Measurements from ENCODE around the gene PRR5L.

The PRR5L gene

DNA sequence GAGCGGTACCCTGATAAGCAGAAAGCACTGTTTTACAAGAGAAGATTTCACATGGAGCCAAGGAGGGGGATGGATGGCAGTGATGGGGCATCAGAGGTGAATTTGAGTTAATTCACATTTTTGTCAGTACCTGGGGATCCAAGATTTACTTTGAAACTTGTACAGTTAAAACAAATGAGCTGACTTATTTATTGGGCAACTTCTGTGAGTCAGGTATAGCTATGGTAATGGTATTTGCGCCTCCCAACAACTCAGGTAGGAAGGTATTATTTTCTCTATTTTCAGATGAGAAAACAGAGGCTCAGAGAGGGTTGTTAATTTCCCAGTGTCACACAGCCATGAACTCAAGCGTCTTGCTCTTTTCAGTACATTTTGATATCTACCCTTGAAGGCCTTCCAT is 83.6 kb downstream of the PRR5L start:
- DNase-seq (ENCODE audit: low read depth) = no peak
- no peak overlapping the region for H3K4me3 ChIP-seq (ENCODE audit: control insufficient read depth, low read depth, low read length)
- TF ChIP-seq, protein P1, sequence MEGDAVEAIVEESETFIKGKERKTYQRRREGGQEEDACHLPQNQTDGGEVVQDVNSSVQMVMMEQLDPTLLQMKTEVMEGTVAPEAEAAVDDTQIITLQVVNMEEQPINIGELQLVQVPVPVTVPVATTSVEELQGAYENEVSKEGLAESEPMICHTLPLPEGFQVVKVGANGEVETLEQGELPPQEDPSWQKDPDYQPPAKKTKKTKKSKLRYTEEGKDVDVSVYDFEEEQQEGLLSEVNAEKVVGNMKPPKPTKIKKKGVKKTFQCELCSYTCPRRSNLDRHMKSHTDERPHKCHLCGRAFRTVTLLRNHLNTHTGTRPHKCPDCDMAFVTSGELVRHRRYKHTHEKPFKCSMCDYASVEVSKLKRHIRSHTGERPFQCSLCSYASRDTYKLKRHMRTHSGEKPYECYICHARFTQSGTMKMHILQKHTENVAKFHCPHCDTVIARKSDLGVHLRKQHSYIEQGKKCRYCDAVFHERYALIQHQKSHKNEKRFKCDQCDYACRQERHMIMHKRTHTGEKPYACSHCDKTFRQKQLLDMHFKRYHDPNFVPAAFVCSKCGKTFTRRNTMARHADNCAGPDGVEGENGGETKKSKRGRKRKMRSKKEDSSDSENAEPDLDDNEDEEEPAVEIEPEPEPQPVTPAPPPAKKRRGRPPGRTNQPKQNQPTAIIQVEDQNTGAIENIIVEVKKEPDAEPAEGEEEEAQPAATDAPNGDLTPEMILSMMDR (conservative IDR thresholded peaks at IDR 0.05; ENCODE audit: control insufficient read depth, insufficient read depth, low read depth, low read length) = no peak

DNA sequence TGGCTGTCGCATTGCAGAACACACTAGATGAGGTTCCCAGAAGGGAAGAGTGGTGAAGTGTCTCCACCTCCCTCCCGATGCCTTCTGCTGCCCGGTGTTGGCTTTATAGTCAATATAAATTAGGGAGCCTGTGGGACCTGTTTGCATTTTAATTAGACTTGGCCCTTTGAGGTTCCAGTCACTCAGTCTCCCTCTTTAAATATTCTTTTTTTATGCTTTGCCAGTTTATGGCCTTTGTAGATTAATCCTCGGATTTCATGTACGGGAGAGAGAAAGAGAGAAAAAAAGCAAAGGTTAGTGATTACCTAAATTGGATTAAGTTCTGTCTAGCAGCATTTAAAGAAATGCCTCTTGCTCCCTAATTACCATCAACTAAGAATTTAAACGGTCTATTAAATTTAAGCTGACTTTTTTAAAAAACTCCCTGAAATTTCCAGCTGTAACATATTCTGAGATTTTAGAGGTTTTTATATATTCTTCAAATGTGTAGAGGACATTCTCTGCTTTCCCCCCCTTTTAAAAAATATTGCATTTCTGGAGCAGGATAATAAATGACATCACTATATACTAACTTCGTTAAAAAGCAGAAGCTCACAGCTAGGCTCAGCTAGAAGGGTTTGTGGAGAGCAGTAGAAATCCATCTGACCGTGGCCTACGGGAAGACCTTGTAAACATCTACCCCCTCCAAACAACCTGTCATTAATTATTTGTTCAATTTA is 84.4 kb downstream of the PRR5L start:
- H3K4me3 ChIP-seq (ENCODE audit: control insufficient read depth, low read depth, low read length) = no peak overlapping the region
- TF ChIP-seq, protein P1 (conservative IDR thresholded peaks at IDR 0.05; ENCODE audit: control insufficient read depth, insufficient read depth, low read depth, low read length) = no peak
- DNase-seq (ENCODE audit: low read depth) = no peak

DNA sequence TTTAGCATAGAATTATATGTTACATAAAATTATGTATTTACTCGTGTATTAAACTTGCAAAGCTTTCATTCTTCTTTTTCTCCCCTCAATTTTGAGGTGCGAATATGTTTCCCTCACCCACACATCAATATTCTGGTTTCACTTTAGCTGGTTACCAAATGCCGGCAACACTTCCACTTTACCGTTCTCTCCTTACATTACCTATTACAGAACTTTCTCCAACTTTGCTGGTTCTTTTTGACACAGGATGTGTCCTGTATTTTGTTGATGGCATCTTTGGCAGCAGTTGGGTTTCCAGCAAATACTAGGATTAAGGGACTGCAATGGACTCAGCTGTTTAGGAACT is 84.9 kb downstream of the PRR5L start:
- no peak for DNase-seq (ENCODE audit: low read depth)
- no peak overlapping the region for H3K4me3 ChIP-seq (ENCODE audit: control insufficient read depth, low read depth, low read length)
- TF ChIP-seq, protein P1 (conservative IDR thresholded peaks at IDR 0.05; ENCODE audit: control insufficient read depth, insufficient read depth, low read depth, low read length) = no peak

DNA sequence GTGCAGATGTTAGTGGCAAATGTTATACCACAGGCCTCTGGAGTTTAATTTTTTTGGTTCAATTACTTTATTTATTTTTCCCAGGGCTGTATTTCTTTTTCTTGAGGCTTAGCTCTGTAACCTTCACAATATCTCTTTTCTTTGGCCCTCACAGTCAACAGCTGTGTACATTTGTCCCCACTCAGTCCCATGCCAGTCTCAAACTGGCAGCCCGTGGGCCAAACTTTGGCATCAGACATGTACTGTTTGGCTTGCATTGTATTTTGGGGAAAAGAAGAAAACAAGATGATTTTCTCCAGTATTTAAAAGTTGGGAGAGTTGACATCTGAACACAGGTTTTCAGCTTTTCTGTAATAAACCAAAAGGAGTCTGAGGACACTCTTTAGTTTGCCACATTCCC is 87.1 kb downstream of the PRR5L start:
- no peak for DNase-seq (ENCODE audit: low read depth)
- TF ChIP-seq, protein P1 (conservative IDR thresholded peaks at IDR 0.05; ENCODE audit: control insufficient read depth, insufficient read depth, low read depth, low read length) = no peak
- no peak overlapping the region for H3K4me3 ChIP-seq (ENCODE audit: control insufficient read depth, low read depth, low read length)

DNA sequence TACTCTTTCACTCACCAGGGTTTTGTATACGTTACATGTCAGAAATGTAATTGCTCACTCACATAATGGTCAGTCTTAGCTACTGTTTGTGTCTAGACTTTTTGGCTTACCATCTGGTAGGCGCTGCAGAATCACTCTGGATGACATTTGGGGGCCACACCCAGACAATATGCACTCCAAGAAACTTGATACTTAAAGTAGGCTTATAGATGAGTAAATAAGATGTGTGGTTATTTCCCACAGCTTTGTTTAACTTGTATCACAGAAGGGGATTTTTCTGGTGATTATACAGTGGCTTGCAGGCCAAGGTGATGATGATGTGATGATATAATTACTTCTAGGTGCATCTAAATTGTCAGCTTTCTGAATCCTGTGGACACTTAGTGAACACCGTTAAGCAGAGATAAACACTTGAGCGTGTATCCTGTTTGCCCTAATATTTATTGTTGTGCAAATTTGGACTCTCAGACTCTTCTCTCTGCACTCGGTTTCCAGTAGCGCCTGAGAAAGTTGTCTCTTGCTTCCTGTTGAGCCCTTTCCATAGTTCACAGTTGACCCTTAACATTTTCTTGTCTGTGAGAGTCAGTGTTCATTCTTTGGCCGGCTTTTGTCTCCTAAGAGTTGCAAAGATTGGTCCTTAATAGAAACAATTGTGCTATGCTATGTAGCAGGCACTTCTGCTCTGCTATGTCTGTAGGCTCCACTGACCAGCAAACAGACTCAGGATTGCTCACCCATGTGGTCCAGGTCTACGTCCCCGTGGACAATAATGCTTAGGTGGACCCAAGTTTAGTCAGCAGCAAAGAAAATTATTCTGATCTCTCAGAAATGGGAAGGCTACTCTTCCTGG is 89.3 kb downstream of the PRR5L start:
- no peak overlapping the region for H3K4me3 ChIP-seq (ENCODE audit: control insufficient read depth, low read depth, low read length)
- peak; percentile 85 for DNase-seq (ENCODE audit: low read depth)
- TF ChIP-seq, protein P1 (conservative IDR thresholded peaks at IDR 0.05; ENCODE audit: control insufficient read depth, insufficient read depth, low read depth, low read length) = no peak

DNA sequence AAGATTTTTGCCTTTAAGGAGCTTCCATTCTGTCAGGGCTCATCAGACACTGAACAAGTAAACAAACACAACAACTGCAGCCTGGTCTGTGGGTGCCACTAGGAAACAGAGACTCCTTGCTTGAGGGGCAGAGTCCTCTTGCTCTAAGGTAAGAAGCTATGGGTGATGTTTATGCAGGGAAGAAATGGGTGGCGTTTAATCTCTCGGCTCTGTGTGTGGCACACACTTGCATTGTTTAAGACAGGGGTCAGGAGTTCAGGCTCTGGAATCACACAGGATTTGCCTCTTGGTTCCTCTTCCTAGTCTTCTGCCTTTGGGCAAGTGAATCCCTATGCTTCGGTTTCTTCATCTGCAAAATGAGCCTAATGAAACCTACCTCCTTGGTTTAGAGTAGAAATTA is 90.3 kb downstream of the PRR5L start:
- TF ChIP-seq, protein P1 (conservative IDR thresholded peaks at IDR 0.05; ENCODE audit: control insufficient read depth, insufficient read depth, low read depth, low read length) = no peak
- no peak for DNase-seq (ENCODE audit: low read depth)

More for the DNA sequence above, 90.3 kb downstream of the PRR5L start:
- H3K4me3 ChIP-seq (ENCODE audit: control insufficient read depth, low read depth, low read length) = no peak overlapping the region

Data from fibroblast of mammary gland (primary cell).